WTC11 (cell line): ENCODE measurements around the gene FOXO1. TPM values are rescaled to one million over a fixed set of nuclear protein-coding genes. Genes with fewer than 3 reads are reported as not detected.

ENCODE experiments used
- ATAC-seq: fragments of 200-7000 bp; cut with Tn5 transposase; 2 replicates; pipeline ENCODE4 v1.10.0; 2021; ENCODE audit warnings: mild to moderate bottlenecking, moderate library complexity
- CTCF ChIA-PET: fragments of 300-600 bp; sonication (Branson Sonifier 250); formaldehyde crosslinking; loops from one replicate; lab custom pipeline; 2021; ENCODE audit warnings: antibody characterized with exemption; lab: Charles Lee
- POLR2A ChIA-PET: fragments of 350-600 bp; sonication (Branson Sonifier 250); formaldehyde crosslinking; loops from one replicate; lab custom pipeline; 2021; ENCODE audit warnings: antibody characterized with exemption; lab: Charles Lee
- DNase-seq: peaks from one replicate; pipeline ENCODE4 v3.0.0; 2021; ENCODE audit warnings: low spot score
- H3K27ac Mint-ChIP-seq: 2 replicates; pipeline ENCODE4 v1.8.0; 2021; ENCODE audit warnings: mixed read lengths
- H3K27me3 Mint-ChIP-seq: 2 replicates; pipeline ENCODE4 v1.8.0; 2021; ENCODE audit warnings: low read depth, mild to moderate bottlenecking, moderate library complexity, mixed read lengths
- H3K36me3 Mint-ChIP-seq: 2 replicates; pipeline ENCODE4 v1.8.0; 2021; ENCODE audit warnings: mixed read lengths
- H3K4me1 Mint-ChIP-seq: 2 replicates; pipeline ENCODE4 v1.8.0; 2022; ENCODE audit warnings: mixed read lengths
- H3K4me3 Mint-ChIP-seq: 2 replicates; pipeline ENCODE4 v1.8.0; 2021; ENCODE audit warnings: mild to moderate bottlenecking, moderate library complexity, mixed read lengths
- H3K9me3 Mint-ChIP-seq: 2 replicates; pipeline ENCODE4 v1.8.0; 2021; ENCODE audit warnings: mixed read lengths
- ATF1 ChIP-seq: sonication (generic); formaldehyde crosslinking; IDR thresholded peaks from 2 replicates; pipeline ENCODE4 v1.8.1; 2023; ENCODE audit warnings: mild to moderate bottlenecking, moderate library complexity, missing genetic modification reagents
- CBFB ChIP-seq: sonication (generic); formaldehyde crosslinking; IDR thresholded peaks from 2 replicates; pipeline ENCODE4 v1.8.1; 2022; ENCODE audit warnings: mild to moderate bottlenecking, low read depth, missing genetic modification reagents
- CREB1 ChIP-seq: sonication (generic); formaldehyde crosslinking; IDR thresholded peaks from 2 replicates; pipeline ENCODE4 v1.8.0; 2023; ENCODE audit warnings: mild to moderate bottlenecking, missing genetic modification reagents
- ELF4 ChIP-seq: sonication (generic); formaldehyde crosslinking; IDR thresholded peaks from 2 replicates; pipeline ENCODE4 v1.8.1; 2022; ENCODE audit warnings: low read depth, mild to moderate bottlenecking, moderate library complexity, missing genetic modification reagents
- ESRRA ChIP-seq: sonication (generic); formaldehyde crosslinking; IDR thresholded peaks from 2 replicates; pipeline ENCODE4 v1.8.1; 2022; ENCODE audit warnings: mild to moderate bottlenecking, missing genetic modification reagents, borderline replicate concordance
- FOXK1 ChIP-seq: sonication (generic); formaldehyde crosslinking; IDR thresholded peaks from 2 replicates; pipeline ENCODE4 v1.8.0; 2022; ENCODE audit warnings: mild to moderate bottlenecking, moderate library complexity, missing genetic modification reagents
- FOXP1 ChIP-seq: sonication (generic); formaldehyde crosslinking; IDR thresholded peaks from 2 replicates; pipeline ENCODE4 v1.8.0; 2022; ENCODE audit warnings: missing genetic modification reagents, mild to moderate bottlenecking, moderate library complexity, borderline replicate concordance
- GABPB1 ChIP-seq: sonication (generic); formaldehyde crosslinking; IDR thresholded peaks from 2 replicates; pipeline ENCODE4 v1.8.1; 2023; ENCODE audit warnings: mild to moderate bottlenecking, missing genetic modification reagents
- HMGA2 ChIP-seq: fragments of 250-450 bp; sonication (Bioruptor Pico); IDR thresholded peaks from 2 replicates; pipeline ENCODE4 v1.4.0; 2021; ENCODE audit warnings: mild to moderate bottlenecking, moderate library complexity
- JAZF1 ChIP-seq: fragments of 250-450 bp; sonication (Bioruptor Pico); IDR thresholded peaks from 2 replicates; pipeline ENCODE4 v1.9.0; 2021; ENCODE audit warnings: moderate library complexity, mild to moderate bottlenecking, inconsistent platforms
- NR2C2 ChIP-seq: sonication (generic); formaldehyde crosslinking; IDR thresholded peaks from 2 replicates; pipeline ENCODE4 v1.8.0; 2022; ENCODE audit warnings: mild to moderate bottlenecking, missing genetic modification reagents
- SMAD3 ChIP-seq: sonication (generic); formaldehyde crosslinking; IDR thresholded peaks from 2 replicates; pipeline ENCODE4 v1.8.0; 2022; ENCODE audit warnings: missing genetic modification reagents, mild to moderate bottlenecking, borderline replicate concordance
- TCF7 ChIP-seq: sonication (generic); formaldehyde crosslinking; IDR thresholded peaks from 2 replicates; pipeline ENCODE4 v1.8.0; 2022; ENCODE audit warnings: mild to moderate bottlenecking, low read depth, missing genetic modification reagents, moderate library complexity
- ZNF263 ChIP-seq: sonication (generic); formaldehyde crosslinking; IDR thresholded peaks from 2 replicates; pipeline ENCODE4 v1.8.1; 2022; ENCODE audit warnings: low read depth, mild to moderate bottlenecking, moderate library complexity, missing genetic modification reagents
- total RNA-seq: library from RNA; stranded (reverse); gene quantifications from 3 replicates; pipeline ENCODE4 v1.2.3, GENCODE V29; 2021
- TF ChIP-seq, protein P1 (sequence below): sonication (generic); formaldehyde crosslinking; IDR thresholded peaks from 2 replicates; pipeline ENCODE4 v1.8.0; 2023; ENCODE audit warnings: mild to moderate bottlenecking, missing genetic modification reagents
- TF ChIP-seq, protein P2 (sequence below): sonication (generic); formaldehyde crosslinking; IDR thresholded peaks from 2 replicates; pipeline ENCODE4 v1.8.1; 2023; ENCODE audit warnings: mild to moderate bottlenecking, missing genetic modification reagents
- TF ChIP-seq, protein P3 (sequence below): fragments of 250-450 bp; sonication (Bioruptor Pico); IDR thresholded peaks from 2 replicates; pipeline ENCODE4 v1.9.0; 2021; ENCODE audit warnings: moderate library complexity, mild to moderate bottlenecking, inconsistent platforms, borderline replicate concordance
- TF ChIP-seq, protein P4 (sequence below): sonication (generic); formaldehyde crosslinking; IDR thresholded peaks from 2 replicates; pipeline ENCODE4 v1.8.1; 2023; ENCODE audit warnings: mild to moderate bottlenecking, missing genetic modification reagents, moderate library complexity
- TF ChIP-seq, protein P5 (sequence below): sonication (generic); formaldehyde crosslinking; IDR thresholded peaks from 2 replicates; pipeline ENCODE4 v1.8.0; 2022; ENCODE audit warnings: mild to moderate bottlenecking, missing genetic modification reagents
- TF ChIP-seq, protein P6 (sequence below): sonication (generic); formaldehyde crosslinking; IDR thresholded peaks from 2 replicates; pipeline ENCODE4 v1.8.1; 2023; ENCODE audit warnings: mild to moderate bottlenecking, missing genetic modification reagents
- TF ChIP-seq, protein P7 (sequence below): fragments of 250-450 bp; sonication (Bioruptor Pico); IDR thresholded peaks from 2 replicates; pipeline ENCODE4 v1.8.0; 2021; ENCODE audit warnings: mild to moderate bottlenecking
- TF ChIP-seq, protein P8 (sequence below): sonication (generic); formaldehyde crosslinking; IDR thresholded peaks from 2 replicates; pipeline ENCODE4 v1.8.0; 2022; ENCODE audit warnings: mild to moderate bottlenecking, missing genetic modification reagents
- TF ChIP-seq, protein P9 (sequence below): sonication (generic); formaldehyde crosslinking; IDR thresholded peaks from 2 replicates; pipeline ENCODE4 v1.8.1; 2023; ENCODE audit warnings: mild to moderate bottlenecking, moderate library complexity, missing genetic modification reagents

The FOXO1 gene
- total RNA-seq, 1 experiment from 2014 or later: 37.9 TPM

DNA sequence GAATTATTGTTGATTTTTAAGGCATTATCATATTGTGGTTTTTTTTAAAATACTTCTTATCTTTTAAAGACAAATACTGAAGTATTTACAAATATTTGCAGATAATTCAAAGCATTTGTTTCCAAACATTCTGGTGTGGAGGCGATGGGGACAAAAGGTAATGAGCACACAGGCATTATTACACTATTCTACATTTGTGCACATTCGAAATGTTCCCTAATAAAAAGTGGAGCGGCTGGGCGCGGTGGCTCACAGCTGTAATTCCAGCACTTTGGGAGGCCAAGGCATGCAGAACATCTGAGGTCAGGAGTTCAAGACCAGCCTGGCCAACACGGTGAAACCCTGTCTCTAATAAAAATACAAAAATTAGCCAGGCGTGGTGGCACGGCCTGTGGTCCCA lies 133.4 kb downstream of the FOXO1 start (continued):
- TF ChIP-seq, protein P1, sequence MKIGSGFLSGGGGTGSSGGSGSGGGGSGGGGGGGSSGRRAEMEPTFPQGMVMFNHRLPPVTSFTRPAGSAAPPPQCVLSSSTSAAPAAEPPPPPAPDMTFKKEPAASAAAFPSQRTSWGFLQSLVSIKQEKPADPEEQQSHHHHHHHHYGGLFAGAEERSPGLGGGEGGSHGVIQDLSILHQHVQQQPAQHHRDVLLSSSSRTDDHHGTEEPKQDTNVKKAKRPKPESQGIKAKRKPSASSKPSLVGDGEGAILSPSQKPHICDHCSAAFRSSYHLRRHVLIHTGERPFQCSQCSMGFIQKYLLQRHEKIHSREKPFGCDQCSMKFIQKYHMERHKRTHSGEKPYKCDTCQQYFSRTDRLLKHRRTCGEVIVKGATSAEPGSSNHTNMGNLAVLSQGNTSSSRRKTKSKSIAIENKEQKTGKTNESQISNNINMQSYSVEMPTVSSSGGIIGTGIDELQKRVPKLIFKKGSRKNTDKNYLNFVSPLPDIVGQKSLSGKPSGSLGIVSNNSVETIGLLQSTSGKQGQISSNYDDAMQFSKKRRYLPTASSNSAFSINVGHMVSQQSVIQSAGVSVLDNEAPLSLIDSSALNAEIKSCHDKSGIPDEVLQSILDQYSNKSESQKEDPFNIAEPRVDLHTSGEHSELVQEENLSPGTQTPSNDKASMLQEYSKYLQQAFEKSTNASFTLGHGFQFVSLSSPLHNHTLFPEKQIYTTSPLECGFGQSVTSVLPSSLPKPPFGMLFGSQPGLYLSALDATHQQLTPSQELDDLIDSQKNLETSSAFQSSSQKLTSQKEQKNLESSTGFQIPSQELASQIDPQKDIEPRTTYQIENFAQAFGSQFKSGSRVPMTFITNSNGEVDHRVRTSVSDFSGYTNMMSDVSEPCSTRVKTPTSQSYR: no peak
- no peak for TF ChIP-seq GABPB1 (CRISPR knock-in tag)
- TF ChIP-seq, protein P2, sequence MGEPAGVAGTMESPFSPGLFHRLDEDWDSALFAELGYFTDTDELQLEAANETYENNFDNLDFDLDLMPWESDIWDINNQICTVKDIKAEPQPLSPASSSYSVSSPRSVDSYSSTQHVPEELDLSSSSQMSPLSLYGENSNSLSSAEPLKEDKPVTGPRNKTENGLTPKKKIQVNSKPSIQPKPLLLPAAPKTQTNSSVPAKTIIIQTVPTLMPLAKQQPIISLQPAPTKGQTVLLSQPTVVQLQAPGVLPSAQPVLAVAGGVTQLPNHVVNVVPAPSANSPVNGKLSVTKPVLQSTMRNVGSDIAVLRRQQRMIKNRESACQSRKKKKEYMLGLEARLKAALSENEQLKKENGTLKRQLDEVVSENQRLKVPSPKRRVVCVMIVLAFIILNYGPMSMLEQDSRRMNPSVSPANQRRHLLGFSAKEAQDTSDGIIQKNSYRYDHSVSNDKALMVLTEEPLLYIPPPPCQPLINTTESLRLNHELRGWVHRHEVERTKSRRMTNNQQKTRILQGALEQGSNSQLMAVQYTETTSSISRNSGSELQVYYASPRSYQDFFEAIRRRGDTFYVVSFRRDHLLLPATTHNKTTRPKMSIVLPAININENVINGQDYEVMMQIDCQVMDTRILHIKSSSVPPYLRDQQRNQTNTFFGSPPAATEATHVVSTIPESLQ: no peak
- TF ChIP-seq NR2C2: no peak
- TF ChIP-seq ELF4 (CRISPR knock-in tag): no peak
- TF ChIP-seq, protein P3, sequence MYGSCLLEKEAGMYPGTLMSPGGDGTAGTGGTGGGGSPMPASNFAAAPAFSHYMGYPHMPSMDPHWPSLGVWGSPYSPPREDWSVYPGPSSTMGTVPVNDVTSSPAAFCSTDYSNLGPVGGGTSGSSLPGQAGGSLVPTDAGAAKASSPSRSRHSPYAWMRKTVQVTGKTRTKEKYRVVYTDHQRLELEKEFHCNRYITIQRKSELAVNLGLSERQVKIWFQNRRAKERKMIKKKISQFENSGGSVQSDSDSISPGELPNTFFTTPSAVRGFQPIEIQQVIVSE (CRISPR knock-in tag): no peak

DNA sequence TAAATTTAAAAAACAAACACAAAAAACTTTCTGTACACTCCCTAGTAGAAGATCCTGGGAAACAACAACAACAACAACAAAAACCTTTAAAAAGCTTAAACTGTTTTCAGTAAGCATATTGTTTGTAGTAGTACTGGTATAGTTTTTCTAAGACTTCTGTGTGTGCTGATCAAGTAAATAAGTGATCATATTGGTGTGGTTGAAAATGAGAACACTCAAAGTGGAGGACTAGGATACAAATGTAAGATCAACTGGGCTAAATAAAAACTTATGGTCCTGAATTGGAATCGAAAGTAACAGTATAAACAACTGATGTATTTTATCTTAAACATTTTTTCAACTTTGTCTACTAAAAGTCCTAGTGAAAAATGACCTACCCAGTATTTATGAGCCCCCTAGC lies 135.5 kb downstream of the FOXO1 start:
- ChIA-PET CTCF (no interaction called here), POLR2A (no interaction called here)
- no peak for ATAC-seq
- peaks cover 18% of the 10 kb centered on the region for H3K9me3 Mint-ChIP-seq
- H3K36me3 Mint-ChIP-seq: peaks cover 10% of the 10 kb centered on the region; the same call in 1 of the 2 replicates
- no peak overlapping the region for H3K4me3 Mint-ChIP-seq
- no peak overlapping the region for H3K27ac Mint-ChIP-seq
- 0 out of 2 replicates have a peak, but pooled peaks cover 3% of the 10 kb centered on the region for H3K4me1 Mint-ChIP-seq
- no peak for DNase-seq
- no peaks in the 10 kb centered on the region for H3K27me3 Mint-ChIP-seq
- no peak for TF ChIP-seq SMAD3
- TF ChIP-seq FOXK1 (CRISPR knock-in tag): no peak
- TF ChIP-seq, protein P4, sequence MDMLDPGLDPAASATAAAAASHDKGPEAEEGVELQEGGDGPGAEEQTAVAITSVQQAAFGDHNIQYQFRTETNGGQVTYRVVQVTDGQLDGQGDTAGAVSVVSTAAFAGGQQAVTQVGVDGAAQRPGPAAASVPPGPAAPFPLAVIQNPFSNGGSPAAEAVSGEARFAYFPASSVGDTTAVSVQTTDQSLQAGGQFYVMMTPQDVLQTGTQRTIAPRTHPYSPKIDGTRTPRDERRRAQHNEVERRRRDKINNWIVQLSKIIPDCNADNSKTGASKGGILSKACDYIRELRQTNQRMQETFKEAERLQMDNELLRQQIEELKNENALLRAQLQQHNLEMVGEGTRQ (CRISPR knock-in tag): no peak
- TF ChIP-seq ZNF263 (CRISPR knock-in tag): no peak
- TF ChIP-seq, protein P5, sequence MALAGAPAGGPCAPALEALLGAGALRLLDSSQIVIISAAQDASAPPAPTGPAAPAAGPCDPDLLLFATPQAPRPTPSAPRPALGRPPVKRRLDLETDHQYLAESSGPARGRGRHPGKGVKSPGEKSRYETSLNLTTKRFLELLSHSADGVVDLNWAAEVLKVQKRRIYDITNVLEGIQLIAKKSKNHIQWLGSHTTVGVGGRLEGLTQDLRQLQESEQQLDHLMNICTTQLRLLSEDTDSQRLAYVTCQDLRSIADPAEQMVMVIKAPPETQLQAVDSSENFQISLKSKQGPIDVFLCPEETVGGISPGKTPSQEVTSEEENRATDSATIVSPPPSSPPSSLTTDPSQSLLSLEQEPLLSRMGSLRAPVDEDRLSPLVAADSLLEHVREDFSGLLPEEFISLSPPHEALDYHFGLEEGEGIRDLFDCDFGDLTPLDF: no peak
- no peak for TF ChIP-seq TCF7 (CRISPR knock-in tag)
- TF ChIP-seq JAZF1: no peak
- TF ChIP-seq HMGA2 (CRISPR knock-in tag): no peak
- TF ChIP-seq, protein P6, sequence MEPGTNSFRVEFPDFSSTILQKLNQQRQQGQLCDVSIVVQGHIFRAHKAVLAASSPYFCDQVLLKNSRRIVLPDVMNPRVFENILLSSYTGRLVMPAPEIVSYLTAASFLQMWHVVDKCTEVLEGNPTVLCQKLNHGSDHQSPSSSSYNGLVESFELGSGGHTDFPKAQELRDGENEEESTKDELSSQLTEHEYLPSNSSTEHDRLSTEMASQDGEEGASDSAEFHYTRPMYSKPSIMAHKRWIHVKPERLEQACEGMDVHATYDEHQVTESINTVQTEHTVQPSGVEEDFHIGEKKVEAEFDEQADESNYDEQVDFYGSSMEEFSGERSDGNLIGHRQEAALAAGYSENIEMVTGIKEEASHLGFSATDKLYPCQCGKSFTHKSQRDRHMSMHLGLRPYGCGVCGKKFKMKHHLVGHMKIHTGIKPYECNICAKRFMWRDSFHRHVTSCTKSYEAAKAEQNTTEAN (CRISPR knock-in tag): no peak
- TF ChIP-seq, protein P7, sequence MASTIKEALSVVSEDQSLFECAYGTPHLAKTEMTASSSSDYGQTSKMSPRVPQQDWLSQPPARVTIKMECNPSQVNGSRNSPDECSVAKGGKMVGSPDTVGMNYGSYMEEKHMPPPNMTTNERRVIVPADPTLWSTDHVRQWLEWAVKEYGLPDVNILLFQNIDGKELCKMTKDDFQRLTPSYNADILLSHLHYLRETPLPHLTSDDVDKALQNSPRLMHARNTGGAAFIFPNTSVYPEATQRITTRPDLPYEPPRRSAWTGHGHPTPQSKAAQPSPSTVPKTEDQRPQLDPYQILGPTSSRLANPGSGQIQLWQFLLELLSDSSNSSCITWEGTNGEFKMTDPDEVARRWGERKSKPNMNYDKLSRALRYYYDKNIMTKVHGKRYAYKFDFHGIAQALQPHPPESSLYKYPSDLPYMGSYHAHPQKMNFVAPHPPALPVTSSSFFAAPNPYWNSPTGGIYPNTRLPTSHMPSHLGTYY (CRISPR knock-in tag): no peak
- TF ChIP-seq, protein P8, sequence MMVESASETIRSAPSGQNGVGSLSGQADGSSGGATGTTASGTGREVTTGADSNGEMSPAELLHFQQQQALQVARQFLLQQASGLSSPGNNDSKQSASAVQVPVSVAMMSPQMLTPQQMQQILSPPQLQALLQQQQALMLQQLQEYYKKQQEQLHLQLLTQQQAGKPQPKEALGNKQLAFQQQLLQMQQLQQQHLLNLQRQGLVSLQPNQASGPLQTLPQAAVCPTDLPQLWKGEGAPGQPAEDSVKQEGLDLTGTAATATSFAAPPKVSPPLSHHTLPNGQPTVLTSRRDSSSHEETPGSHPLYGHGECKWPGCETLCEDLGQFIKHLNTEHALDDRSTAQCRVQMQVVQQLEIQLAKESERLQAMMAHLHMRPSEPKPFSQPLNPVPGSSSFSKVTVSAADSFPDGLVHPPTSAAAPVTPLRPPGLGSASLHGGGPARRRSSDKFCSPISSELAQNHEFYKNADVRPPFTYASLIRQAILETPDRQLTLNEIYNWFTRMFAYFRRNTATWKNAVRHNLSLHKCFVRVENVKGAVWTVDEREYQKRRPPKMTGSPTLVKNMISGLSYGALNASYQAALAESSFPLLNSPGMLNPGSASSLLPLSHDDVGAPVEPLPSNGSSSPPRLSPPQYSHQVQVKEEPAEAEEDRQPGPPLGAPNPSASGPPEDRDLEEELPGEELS (CRISPR knock-in tag): no peak
- TF ChIP-seq CREB1 (CRISPR knock-in tag): no peak
- no peak for TF ChIP-seq CBFB (CRISPR knock-in tag)
- TF ChIP-seq, protein P9, sequence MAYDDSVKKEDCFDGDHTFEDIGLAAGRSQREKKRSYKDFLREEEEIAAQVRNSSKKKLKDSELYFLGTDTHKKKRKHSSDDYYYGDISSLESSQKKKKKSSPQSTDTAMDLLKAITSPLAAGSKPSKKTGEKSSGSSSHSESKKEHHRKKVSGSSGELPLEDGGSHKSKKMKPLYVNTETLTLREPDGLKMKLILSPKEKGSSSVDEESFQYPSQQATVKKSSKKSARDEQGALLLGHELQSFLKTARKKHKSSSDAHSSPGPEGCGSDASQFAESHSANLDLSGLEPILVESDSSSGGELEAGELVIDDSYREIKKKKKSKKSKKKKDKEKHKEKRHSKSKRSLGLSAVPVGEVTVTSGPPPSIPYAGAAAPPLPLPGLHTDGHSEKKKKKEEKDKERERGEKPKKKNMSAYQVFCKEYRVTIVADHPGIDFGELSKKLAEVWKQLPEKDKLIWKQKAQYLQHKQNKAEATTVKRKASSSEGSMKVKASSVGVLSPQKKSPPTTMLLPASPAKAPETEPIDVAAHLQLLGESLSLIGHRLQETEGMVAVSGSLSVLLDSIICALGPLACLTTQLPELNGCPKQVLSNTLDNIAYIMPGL: no peak
- TF ChIP-seq FOXP1 (CRISPR knock-in tag): no peak
- TF ChIP-seq ATF1 (CRISPR knock-in tag): no peak
- TF ChIP-seq ESRRA (CRISPR knock-in tag): no peak
